HepG2 (cell line): Measurements from ENCODE around the gene OPN3. TPM values are rescaled to one million over a fixed set of nuclear protein-coding genes. Genes with fewer than 3 reads are reported as not detected.

Source experiments
- ATAC-seq: fragments of 200-7000 bp; cut with Tn5 transposase; 3 replicates; pipeline ENCODE4 v1.9.1; 2020; ENCODE audit warnings: mild to moderate bottlenecking, moderate library complexity
- BruUV-seq: library from RNA; stranded (reverse); fragments of 400-500 nt; replicated peaks from 2 replicates; lab custom pipeline; 2021; lab: Mats Ljungman, UMichigan
- CTCF ChIA-PET: fragments of 300-600 bp; formaldehyde crosslinking; extraction: SDS; loops from one replicate; lab custom pipeline; 2021; ENCODE audit warnings: low total read pairs, inconsistent platforms, low intra/inter-chr PET ratio; lab: Yijun Ruan, JAX
- POLR2A ChIA-PET: fragments of 350-600 bp; sonication (Branson Sonifier 250); formaldehyde crosslinking; loops from one replicate; lab custom pipeline; 2020; ENCODE audit warnings: antibody characterized with exemption, inconsistent platforms; lab: Yijun Ruan, JAX
- DNase-seq: peaks from one replicate; pipeline ENCODE4 v3.0.0-alpha.2; 2015; ENCODE audit warnings: low spot score
- FAIRE-seq: peaks from 3 replicates; lab custom pipeline; 2011; peaks lifted over from hg19 to GRCh38; lab: Jason Lieb, UNC
- H2AFZ ChIP-seq: one replicate; pipeline ENCODE4 v1.6.1; 2011; ENCODE audit warnings: low read length, inconsistent platforms
- H3K27ac ChIP-seq: fragments of 300-600 bp; 3 replicates; pipeline ENCODE4 v1.8.0; 2011; ENCODE audit warnings: mixed run types, mild to moderate bottlenecking, mixed read lengths, low read length, inconsistent platforms; ENCODE audit not compliant: insufficient read depth; ENCODE audit errors: extremely low read length
- H3K27me3 ChIP-seq, 2 experiments: fragments of 200-600 bp in 1 of 2; 2 replicates in 1 of 2; 3 replicates in 1 of 2; pipeline versions ENCODE4 v1.6.0 to v1.8.0; 2011; ENCODE audit warnings: low read length in 2 of 2, mild to moderate bottlenecking in 2 of 2, moderate library complexity in 2 of 2, inconsistent platforms in 1 of 2; ENCODE audit not compliant: insufficient read depth in 2 of 2, control insufficient read depth in 1 of 2
- H3K36me3 ChIP-seq, 2 experiments: fragments of 200-600 bp in 1 of 2; replicated peaks in 1 of 2; 2 replicates in 1 of 2; 3 replicates in 1 of 2; pipeline versions ENCODE4 v1.5.1 to v1.8.0; 2011; ENCODE audit warnings: low read length in 2 of 2, inconsistent platforms in 1 of 2; ENCODE audit not compliant: insufficient read depth in 2 of 2, control insufficient read depth in 1 of 2
- H3K4me1 ChIP-seq: 2 replicates; pipeline ENCODE4 v1.5.1; 2012; ENCODE audit warnings: low read length, inconsistent platforms; ENCODE audit not compliant: insufficient read depth
- H3K4me2 ChIP-seq: 2 replicates; pipeline ENCODE4 v1.6.0; 2011; ENCODE audit warnings: low read depth, low read length, inconsistent platforms
- H3K4me3 ChIP-seq, 3 experiments: fragments of 200-600 bp in 1 of 3; sonication (generic), shearing (Covaris generic) in 1 of 3; replicated peaks in 1 of 3; 2 replicates each; pipeline ENCODE4 v1.5.1; 2011 to 2016; ENCODE audit warnings: low read length in 3 of 3, inconsistent platforms in 2 of 3, low read depth in 2 of 3, mild to moderate bottlenecking in 2 of 3, control low read depth in 1 of 3, mixed read lengths in 1 of 3; ENCODE audit not compliant: insufficient read depth in 1 of 3
- H3K79me2 ChIP-seq: one replicate; pipeline ENCODE4 v1.6.1; 2011; ENCODE audit warnings: low read length, inconsistent platforms; ENCODE audit not compliant: insufficient read depth
- H3K9ac ChIP-seq: 2 replicates; pipeline ENCODE4 v1.6.0; 2011; ENCODE audit warnings: mild to moderate bottlenecking, low read depth, low read length, inconsistent platforms; ENCODE audit not compliant: insufficient read depth
- H3K9me3 ChIP-seq: 2 replicates; pipeline ENCODE4 v1.5.1; 2012; ENCODE audit warnings: mild to moderate bottlenecking, low read length
- H4K20me1 ChIP-seq: 2 replicates; pipeline ENCODE4 v1.6.0; 2011; ENCODE audit warnings: inconsistent platforms, mild to moderate bottlenecking, low read length, moderate library complexity; ENCODE audit not compliant: insufficient read depth
- ATF7 ChIP-seq, 2 experiments: fragments of 450-650 bp in 1 of 2; sonication (generic) in 1 of 2; formaldehyde crosslinking in 1 of 2; IDR thresholded peaks; 2 replicates each; pipeline versions ENCODE4 v1.4.0 to v1.6.1; 2016 to 2020; ENCODE audit warnings: antibody characterized with exemption in 1 of 2, mild to moderate bottlenecking in 1 of 2, missing genetic modification reagents in 1 of 2
- ATRX ChIP-seq: sonication (generic); formaldehyde crosslinking; IDR thresholded peaks from 2 replicates; pipeline ENCODE4 v1.4.0; 2020; ENCODE audit warnings: missing genetic modification reagents, borderline replicate concordance
- CEBPB ChIP-seq: IDR thresholded peaks from 2 replicates; pipeline ENCODE4 v1.6.1; 2011; ENCODE audit warnings: low read depth, low read length, improper control_type of control experiment, borderline replicate concordance
- EHMT2 ChIP-seq: fragments of 200-600 bp; sonication (generic); IDR thresholded peaks from 2 replicates; pipeline ENCODE4 v1.7.0; 2017; ENCODE audit warnings: antibody characterized with exemption, low read depth, low read length, borderline replicate concordance
- KDM1A ChIP-seq: IDR thresholded peaks from 2 replicates; pipeline ENCODE4 v1.6.1; 2016; ENCODE audit warnings: missing compliant biosample characterization
- MYC ChIP-seq: sonication (generic); formaldehyde crosslinking; IDR thresholded peaks from 2 replicates; pipeline ENCODE4 v1.9.0; 2021; ENCODE audit warnings: missing genetic modification reagents, borderline replicate concordance
- ZNF235 ChIP-seq: sonication (generic); formaldehyde crosslinking; IDR thresholded peaks from 2 replicates; pipeline ENCODE4 v1.8.1; 2023; ENCODE audit warnings: mild to moderate bottlenecking, missing genetic modification reagents, borderline replicate concordance
- ZNF333 ChIP-seq: sonication (generic); formaldehyde crosslinking; IDR thresholded peaks from 2 replicates; pipeline ENCODE4 v1.4.0; 2020; ENCODE audit warnings: mild to moderate bottlenecking, missing genetic modification reagents, borderline replicate concordance
- ZNF781 ChIP-seq: sonication (generic); formaldehyde crosslinking; IDR thresholded peaks from 2 replicates; pipeline ENCODE4 v1.5.1; 2020; ENCODE audit warnings: borderline replicate concordance, mild to moderate bottlenecking, missing genetic modification reagents; ENCODE audit errors: not compliant biosample characterization
- ZNF879 ChIP-seq: sonication (generic); formaldehyde crosslinking; IDR thresholded peaks from 2 replicates; pipeline ENCODE4 v1.8.1; 2023; ENCODE audit warnings: missing genetic modification reagents
- WGBS: methylation state at CpG from one replicate; pipeline ENCODE4 v1.1.6; 2017; ENCODE audit warnings: low lambda C conversion rate; 5-methylcytosine and 5-hydroxymethylcytosine counted together
- in situ Hi-C: cut with HindIII; loops from 2 replicates; pipeline ENCODE4 v1.10.0; 2017; ENCODE audit warnings: low pct_unique_long_range_greater_than_20kb; ENCODE audit not compliant: extremely low pct_ligation_motif_present
- intact Hi-C: fragments of 100-400 bp; cut with micrococcal nuclease; formaldehyde crosslinking; loops from one replicate; pipeline ENCODE4 v1.10.0; 2022; ENCODE audit not compliant: unreplicated experiment
- polyA plus RNA-seq, 8 experiments: library from polyadenylated mRNA; depleted of rRNA in 3 of 8; stranded (reverse) in 7 of 8; unstranded in 1 of 8; fragments of >200 nt; fragmentation: Illumina TruSeq in 4 of 8; extraction: Trizol in 4 of 8; gene quantifications; 2 replicates each; pipeline versions ENCODE4 v1.2.1 to v1.2.3, GENCODE V29; 2011 to 2016; ENCODE audit warnings: low read depth in 4 of 8, missing spikeins in 1 of 8, mixed read lengths in 1 of 8; ENCODE audit not compliant: insufficient read depth in 1 of 8
- total RNA-seq, 5 experiments: library from RNA; depleted of rRNA; stranded (reverse); fragments of >200 nt; fragmentation: Illumina TruSeq; extraction: Trizol; gene quantifications; 2 replicates each; pipeline ENCODE4 v1.2.3, GENCODE V29; 2016; ENCODE audit warnings: low read depth in 1 of 5
- TF ChIP-seq, protein P1 (sequence below): sonication (generic); formaldehyde crosslinking; IDR thresholded peaks from 2 replicates; pipeline ENCODE4 v1.9.0; 2021; ENCODE audit warnings: missing genetic modification reagents, borderline replicate concordance

The OPN3 gene
- total and polyA plus RNA-seq, 2 of the 13 experiments (the other 11 are each of a cell fraction or from before 2014, with no cell fraction given) = 17.4 to 23.0 TPM

DNA sequence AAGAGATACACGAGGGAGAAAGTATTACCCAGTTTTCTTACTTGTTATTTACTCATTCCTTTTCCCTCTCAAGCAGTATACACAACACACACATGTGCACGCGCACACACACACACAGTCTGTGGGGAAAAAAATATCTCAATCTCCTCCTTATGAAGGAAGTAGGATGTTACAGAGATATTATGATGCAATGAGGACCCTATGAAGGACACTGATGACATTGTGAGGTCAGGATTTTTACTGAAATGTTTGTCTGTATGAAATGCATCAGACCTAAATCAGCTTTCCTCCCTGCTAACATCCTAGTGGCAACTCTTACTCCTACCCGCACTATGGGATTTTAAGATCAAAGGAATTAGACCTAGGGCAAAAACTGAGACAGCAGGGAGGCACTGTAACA, 11.8 kb upstream of the OPN3 start, which contains the start of gene WDR64:
TSS of gene WDR64 (plus strand) at position 270 of the 400 bp plus-strand sequence. CDS start 204 bp downstream, outside the sequence.
- DNase-seq (no peak), FAIRE-seq (no peak), ATAC-seq (no peak)
- Histone ChIP-seq H3K36me3 (no peaks in the 10 kb centered on the region), H3K79me2 (no peaks in the 10 kb centered on the region), H3K4me1 (no peaks in the 10 kb centered on the region), H3K4me3 (no peak within 1 kb of the TSS), H3K27me3 (no peaks in the 10 kb centered on the region), H3K4me2 (no peak within 1 kb of the TSS), H3K27ac (no peak within 1 kb of the TSS), H3K9ac (no peak within 1 kb of the TSS), H4K20me1 (no peaks in the 10 kb centered on the region), H2AFZ (no peak within 1 kb of the TSS), H3K9me3 (no peaks in the 10 kb centered on the region)
- TF ChIP-seq ATF7 (IDR thresholded peaks at IDR 0.05) (0 out of 2 replicates have a peak, but pooled peaks have one; percentile 4), ATF7 (CRISPR knock-in tag; IDR thresholded peaks at IDR 0.05) (no peak), CEBPB (peak; percentile 8; the same call in 1 of the 2 replicates), ZNF781 (CRISPR knock-in tag) (no peak)
- BruUV-seq = no TSS peak
- in situ Hi-C loops (no loop called here), intact Hi-C loops (no loop called here)
- POLR2A ChIA-PET = no interaction called here
- 56% methylated on average over 4 of the region's 4 CpGs for WGBS
- CTCF ChIA-PET = no interaction called here

DNA sequence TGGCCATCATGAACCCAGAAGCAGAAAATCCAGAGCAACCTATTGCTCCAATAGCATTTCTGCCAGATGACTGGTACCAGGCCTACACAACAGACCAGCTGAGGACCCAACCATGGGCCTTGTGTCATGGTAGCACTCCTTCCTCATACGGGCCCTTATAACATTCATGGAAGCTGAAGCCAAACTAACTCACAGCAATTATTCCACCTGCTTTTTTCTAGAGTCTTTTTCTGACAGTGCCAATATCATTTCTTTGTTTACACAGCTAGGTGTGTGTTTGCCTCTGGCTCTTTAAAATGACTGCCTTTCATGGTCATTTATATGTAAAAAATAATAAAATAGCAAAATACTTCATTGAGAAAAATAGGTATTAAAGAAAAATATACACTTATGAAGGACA, 8.0 kb upstream of the OPN3 start:
- ATAC-seq = no peak
- WGBS = 59% methylated on average over 1 of the region's 1 CpG
- CTCF ChIA-PET = no interaction called here

More for the DNA sequence above, 8.0 kb upstream of the OPN3 start:
- Histone ChIP-seq H3K9ac (no peak overlapping the region), H3K36me3 (no peaks in the 10 kb centered on the region), H3K79me2 (no peaks in the 10 kb centered on the region), H4K20me1 (no peaks in the 10 kb centered on the region), H3K9me3 (no peaks in the 10 kb centered on the region), H2AFZ (no peak overlapping the region), H3K27me3 (no peaks in the 10 kb centered on the region), H3K4me3 (no peak overlapping the region), H3K27ac (no peak overlapping the region), H3K4me2 (no peak overlapping the region), H3K4me1 (no peaks in the 10 kb centered on the region)
- in situ Hi-C loops = no loop called here
- FAIRE-seq (no peak), DNase-seq (no peak)
- POLR2A ChIA-PET = no interaction called here
- TF ChIP-seq KDM1A (CRISPR knock-in tag) (no peak), ATRX (CRISPR knock-in tag) (no peak), ZNF235 (CRISPR knock-in tag) (no peak), ZNF879 (CRISPR knock-in tag) (no peak), EHMT2 (no peak), ZNF333 (no peak), MYC (CRISPR knock-in tag) (no peak)
- TF ChIP-seq, protein P1, sequence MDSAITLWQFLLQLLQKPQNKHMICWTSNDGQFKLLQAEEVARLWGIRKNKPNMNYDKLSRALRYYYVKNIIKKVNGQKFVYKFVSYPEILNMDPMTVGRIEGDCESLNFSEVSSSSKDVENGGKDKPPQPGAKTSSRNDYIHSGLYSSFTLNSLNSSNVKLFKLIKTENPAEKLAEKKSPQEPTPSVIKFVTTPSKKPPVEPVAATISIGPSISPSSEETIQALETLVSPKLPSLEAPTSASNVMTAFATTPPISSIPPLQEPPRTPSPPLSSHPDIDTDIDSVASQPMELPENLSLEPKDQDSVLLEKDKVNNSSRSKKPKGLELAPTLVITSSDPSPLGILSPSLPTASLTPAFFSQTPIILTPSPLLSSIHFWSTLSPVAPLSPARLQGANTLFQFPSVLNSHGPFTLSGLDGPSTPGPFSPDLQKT = no peak
- intact Hi-C loops = no loop called here
- BruUV-seq = no TSS peak
